Glutamatergic neuron (in vitro differentiated cells): Measurements from ENCODE around the gene ESR2. TPM values are rescaled to one million over a fixed set of nuclear protein-coding genes. Genes with fewer than 3 reads are reported as not detected.
"Not testable (repeated sequence)": the region's sequence is repeated elsewhere in the genome, so short reads cannot be mapped to it uniquely, and the experiment has no call there.

ENCODE experiments used
- DNase-seq: peaks from one replicate; pipeline ENCODE4 v3.0.0; 2022
- H3K27ac Mint-ChIP-seq: one replicate; pipeline ENCODE4 v1.8.0; 2020; ENCODE audit warnings: mild to moderate bottlenecking, mixed read lengths, inconsistent platforms; ENCODE audit not compliant: unreplicated experiment
- H3K27me3 Mint-ChIP-seq: one replicate; pipeline ENCODE4 v1.8.0; 2020; ENCODE audit warnings: mild to moderate bottlenecking, moderate library complexity, mixed read lengths, inconsistent platforms; ENCODE audit not compliant: unreplicated experiment
- H3K36me3 Mint-ChIP-seq: one replicate; pipeline ENCODE4 v1.8.0; 2020; ENCODE audit warnings: mild to moderate bottlenecking, mixed read lengths, inconsistent platforms; ENCODE audit not compliant: unreplicated experiment
- H3K4me1 Mint-ChIP-seq: one replicate; pipeline ENCODE4 v1.8.0; 2020; ENCODE audit warnings: mild to moderate bottlenecking, low read depth, mixed read lengths, inconsistent platforms; ENCODE audit not compliant: unreplicated experiment
- H3K4me3 Mint-ChIP-seq: one replicate; pipeline ENCODE4 v1.8.0; 2020; ENCODE audit warnings: mild to moderate bottlenecking, mixed read lengths, inconsistent platforms; ENCODE audit not compliant: unreplicated experiment
- H3K9me3 Mint-ChIP-seq: one replicate; pipeline ENCODE4 v1.8.0; 2020; ENCODE audit warnings: mild to moderate bottlenecking, moderate library complexity, mixed read lengths, inconsistent platforms; ENCODE audit not compliant: unreplicated experiment
- CTCF ChIP-seq: fragments of 200-600 bp; sonication (generic); IDR thresholded peaks from one replicate; pipeline ENCODE4 v1.5.0; 2021; ENCODE audit not compliant: partially characterized antibody, unreplicated experiment
- total RNA-seq: library from RNA; stranded (reverse); fragmentation: NEBNext Ultra II Directional; extraction: Animal tissue kit (Norgen Biotek cat#: 25700); gene quantifications from one replicate; pipeline ENCODE4 v1.2.1, GENCODE V29; 2021; ENCODE audit not compliant: unreplicated experiment

ESR2 gene
- total RNA-seq, 1 donor from 2014 or later, result 0.66 TPM

GRCh38 chr14:64215274-64215673, 78.9 kb downstream of the ESR2 start:
- DNase-seq, result no peak
- H3K27me3 Mint-ChIP-seq, result peaks cover 2% of the 10 kb centered on the region
- H3K4me1 Mint-ChIP-seq, result peaks cover 1% of the 10 kb centered on the region
- H3K27ac Mint-ChIP-seq, result no peak overlapping the region
- no peak for TF ChIP-seq CTCF
- H3K36me3 Mint-ChIP-seq, result peaks cover 9% of the 10 kb centered on the region
- H3K4me3 Mint-ChIP-seq, result no peak overlapping the region
- peaks cover 5% of the 10 kb centered on the region for H3K9me3 Mint-ChIP-seq

GRCh38 chr14:64213853-64214570, 80.2 kb downstream of the ESR2 start:
- no peak for TF ChIP-seq CTCF
- peaks cover 9% of the 10 kb centered on the region for H3K36me3 Mint-ChIP-seq
- peaks cover 5% of the 10 kb centered on the region for H3K9me3 Mint-ChIP-seq
- DNase-seq, result no peak
- peaks cover 1% of the 10 kb centered on the region for H3K4me1 Mint-ChIP-seq
- H3K4me3 Mint-ChIP-seq, result no peak overlapping the region
- H3K27me3 Mint-ChIP-seq, result peaks cover 3% of the 10 kb centered on the region
- H3K27ac Mint-ChIP-seq, result no peak overlapping the region

GRCh38 chr14:64213086-64213485, 81.1 kb downstream of the ESR2 start:
- peaks cover 9% of the 10 kb centered on the region for H3K36me3 Mint-ChIP-seq
- H3K27ac Mint-ChIP-seq, result peak overlapping the region; percentile 38

GRCh38 chr14:64212666-64213065, 81.5 kb downstream of the ESR2 start:
- no peak for TF ChIP-seq CTCF
- peaks cover 3% of the 10 kb centered on the region for H3K27me3 Mint-ChIP-seq
- DNase-seq, result no peak
- peaks cover 9% of the 10 kb centered on the region for H3K36me3 Mint-ChIP-seq
- H3K4me3 Mint-ChIP-seq, result no peak overlapping the region
- H3K4me1 Mint-ChIP-seq, result peaks cover 1% of the 10 kb centered on the region
- H3K27ac Mint-ChIP-seq, result no peak overlapping the region
- peaks cover 4% of the 10 kb centered on the region for H3K9me3 Mint-ChIP-seq

More at GRCh38 chr14:64213086-64213485, 81.1 kb downstream of the ESR2 start:
- Mint-ChIP-seq H3K27me3 (peaks cover 3% of the 10 kb centered on the region), H3K4me3 (no peak overlapping the region), H3K4me1 (peaks cover 1% of the 10 kb centered on the region), H3K9me3 (peaks cover 5% of the 10 kb centered on the region)
- DNase-seq, result no peak
- no peak for TF ChIP-seq CTCF

GRCh38 chr14:64210912-64211311, 83.3 kb downstream of the ESR2 start:
- H3K36me3 Mint-ChIP-seq, H3K27me3 Mint-ChIP-seq, H3K4me1 Mint-ChIP-seq, H3K27ac Mint-ChIP-seq, H3K9me3 Mint-ChIP-seq, DNase-seq: not testable (repeated sequence)
- peak overlapping the region; percentile 3 for H3K4me3 Mint-ChIP-seq
